Fibroblast of lung (primary cell): Measurements from ENCODE around the gene NPHP4. TPM values are rescaled to one million over a fixed set of nuclear protein-coding genes. Genes with fewer than 3 reads are reported as not detected.

Source experiments
- DNase-seq, 2 donors: peaks; one replicate each; pipeline versions ENCODE4 v3.0.0 to v3.0.0-alpha.2; 2010; ENCODE audit warnings: low read depth in 2 of 2
- H2AFZ ChIP-seq: 2 replicates; pipeline ENCODE4 v1.5.1; 2012; ENCODE audit warnings: low read length, control low read depth, inconsistent platforms
- H3K27ac ChIP-seq: 2 replicates; pipeline ENCODE4 v1.5.1; 2011; ENCODE audit warnings: low read length, control low read depth; ENCODE audit not compliant: insufficient read depth
- H3K27me3 ChIP-seq: 2 replicates; pipeline ENCODE4 v1.5.1; 2011; ENCODE audit warnings: mild to moderate bottlenecking, low read length; ENCODE audit not compliant: control insufficient read depth, insufficient read depth
- H3K36me3 ChIP-seq: 2 replicates; pipeline ENCODE4 v1.5.1; 2011; ENCODE audit warnings: low read length; ENCODE audit not compliant: control insufficient read depth, insufficient read depth
- H3K4me1 ChIP-seq: 2 replicates; pipeline ENCODE4 v1.5.1; 2011; ENCODE audit warnings: low read length; ENCODE audit not compliant: control insufficient read depth, insufficient read depth; ENCODE audit errors: extremely low read depth
- H3K4me2 ChIP-seq: 2 replicates; pipeline ENCODE4 v1.5.1; 2011; ENCODE audit warnings: low read length, control low read depth; ENCODE audit not compliant: insufficient read depth; ENCODE audit errors: extremely low read depth
- H3K4me3 ChIP-seq, 4 experiments: fragments of 200-600 bp in 1 of 4; sonication (generic) in 1 of 4; replicated peaks in 1 of 4; 2 replicates each; pipeline ENCODE4 v1.5.1; 2011 to 2016; ENCODE audit warnings: low read length in 4 of 4, low read depth in 3 of 4, mild to moderate bottlenecking in 3 of 4, control low read depth in 2 of 4, inconsistent platforms in 1 of 4, mixed read lengths in 1 of 4; ENCODE audit not compliant: insufficient read depth in 1 of 4; ENCODE audit errors: control extremely low read depth in 1 of 4
- H3K79me2 ChIP-seq: 2 replicates; pipeline ENCODE4 v1.5.1; 2012; ENCODE audit warnings: mild to moderate bottlenecking, low read length, inconsistent platforms; ENCODE audit not compliant: control insufficient read depth, insufficient read depth
- H3K9ac ChIP-seq: 2 replicates; pipeline ENCODE4 v1.5.1; 2011; ENCODE audit warnings: mild to moderate bottlenecking, low read length, control low read depth; ENCODE audit not compliant: insufficient read depth
- H3K9me3 ChIP-seq: 2 replicates; pipeline ENCODE4 v1.5.1; 2012; ENCODE audit warnings: low read depth, low read length; ENCODE audit not compliant: control insufficient read depth, insufficient read depth
- H4K20me1 ChIP-seq: 2 replicates; pipeline ENCODE4 v1.5.1; 2011; ENCODE audit warnings: low read length; ENCODE audit not compliant: control insufficient read depth, insufficient read depth; ENCODE audit errors: extremely low read depth
- EZH2 ChIP-seq: IDR thresholded peaks from 2 replicates; pipeline ENCODE4 v1.5.1; 2012; ENCODE audit warnings: low read length, control low read depth, mild to moderate bottlenecking; ENCODE audit errors: missing control alignments
- polyA plus RNA-seq, 2 donors: library from polyadenylated mRNA; depleted of rRNA in 1 of 2; stranded (reverse) in 1 of 2; unstranded in 1 of 2; fragments of >200 nt; gene quantifications; 2 replicates each; pipeline ENCODE4 v1.2.1, GENCODE V29; 2011 to 2012; ENCODE audit warnings: missing spikeins in 1 of 2
- total RNA-seq: library from RNA; depleted of rRNA; stranded (reverse); fragments of >200 nt; gene quantifications from 2 replicates; pipeline ENCODE4 v1.2.1, GENCODE V29; 2014
- TF ChIP-seq, protein P1 (sequence below), 2 donors: IDR thresholded peaks in 1 of 2; conservative IDR thresholded peaks in 1 of 2; 1 replicate in 1 of 2; 2 replicates in 1 of 2; pipeline ENCODE4 v1.5.1; 2011 to 2012; ENCODE audit warnings: low read length in 2 of 2, control low read depth in 1 of 2, inconsistent platforms in 1 of 2, low read depth in 1 of 2, mild to moderate bottlenecking in 1 of 2

Gene NPHP4
- total and polyA plus RNA-seq, 2 donors (not counting 1 experiment from before 2014, with no cell fraction given): 1.5 to 4.0 TPM

DNA sequence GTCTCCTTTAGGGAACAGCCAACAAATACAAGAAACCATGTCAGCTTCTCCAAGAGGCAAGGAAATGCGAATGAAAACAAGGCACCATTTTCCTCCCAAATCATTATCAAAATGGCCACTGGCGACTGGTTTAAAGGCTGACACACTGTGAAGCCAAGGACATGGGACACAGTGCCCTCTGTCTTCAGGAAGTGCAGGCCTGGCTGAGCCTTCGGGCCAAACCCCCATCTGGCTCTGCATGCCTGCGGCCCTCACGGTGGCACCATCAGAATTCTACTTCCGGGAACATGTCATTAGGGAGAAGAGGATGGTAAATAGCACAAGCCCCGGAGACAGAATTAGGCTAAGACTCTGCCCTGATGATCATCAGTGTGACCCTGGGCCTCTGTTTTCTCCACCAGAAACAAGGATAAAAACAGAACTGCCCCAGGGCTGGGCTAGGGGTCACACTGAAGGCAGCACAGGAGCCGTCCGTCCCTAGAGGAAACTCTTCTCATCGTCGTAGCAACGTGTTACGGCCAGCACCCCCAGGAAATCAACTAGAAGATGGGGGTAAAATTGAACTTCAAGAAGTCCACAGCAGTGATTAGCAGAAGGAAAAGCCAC is 103.5 kb downstream of the NPHP4 start:
- Histone ChIP-seq H3K9me3 (no peaks in the 10 kb centered on the region), H3K4me3 (no peak overlapping the region), H3K27ac (no peak overlapping the region), H2AFZ (no peak overlapping the region), H3K4me1 (no peaks in the 10 kb centered on the region), H3K79me2 (no peaks in the 10 kb centered on the region), H3K9ac (no peak overlapping the region), H3K36me3 (no peaks in the 10 kb centered on the region), H4K20me1 (no peaks in the 10 kb centered on the region), H3K27me3 (no peaks in the 10 kb centered on the region), H3K4me2 (no peak overlapping the region)
- DNase-seq: no peak
- TF ChIP-seq EZH2: no peak

- Histone ChIP-seq H3K4me1 (no peaks in the 10 kb centered on the region), H3K79me2 (no peaks in the 10 kb centered on the region), H3K9ac (no peak overlapping the region), H3K4me2 (no peak overlapping the region), H3K36me3 (no peaks in the 10 kb centered on the region), H3K27ac (no peak overlapping the region), H3K27me3 (no peaks in the 10 kb centered on the region), H3K4me3 (no peak overlapping the region), H4K20me1 (no peaks in the 10 kb centered on the region), H3K9me3 (no peaks in the 10 kb centered on the region), H2AFZ (no peak overlapping the region)
- TF ChIP-seq, protein P1, sequence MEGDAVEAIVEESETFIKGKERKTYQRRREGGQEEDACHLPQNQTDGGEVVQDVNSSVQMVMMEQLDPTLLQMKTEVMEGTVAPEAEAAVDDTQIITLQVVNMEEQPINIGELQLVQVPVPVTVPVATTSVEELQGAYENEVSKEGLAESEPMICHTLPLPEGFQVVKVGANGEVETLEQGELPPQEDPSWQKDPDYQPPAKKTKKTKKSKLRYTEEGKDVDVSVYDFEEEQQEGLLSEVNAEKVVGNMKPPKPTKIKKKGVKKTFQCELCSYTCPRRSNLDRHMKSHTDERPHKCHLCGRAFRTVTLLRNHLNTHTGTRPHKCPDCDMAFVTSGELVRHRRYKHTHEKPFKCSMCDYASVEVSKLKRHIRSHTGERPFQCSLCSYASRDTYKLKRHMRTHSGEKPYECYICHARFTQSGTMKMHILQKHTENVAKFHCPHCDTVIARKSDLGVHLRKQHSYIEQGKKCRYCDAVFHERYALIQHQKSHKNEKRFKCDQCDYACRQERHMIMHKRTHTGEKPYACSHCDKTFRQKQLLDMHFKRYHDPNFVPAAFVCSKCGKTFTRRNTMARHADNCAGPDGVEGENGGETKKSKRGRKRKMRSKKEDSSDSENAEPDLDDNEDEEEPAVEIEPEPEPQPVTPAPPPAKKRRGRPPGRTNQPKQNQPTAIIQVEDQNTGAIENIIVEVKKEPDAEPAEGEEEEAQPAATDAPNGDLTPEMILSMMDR (conservative IDR thresholded peaks at IDR 0.05 in 1 of 2, IDR thresholded peaks at IDR 0.05 in 1 of 2; ENCODE audit: low read depth in 1 of 2, low read length in 2 of 2): no peak
- TF ChIP-seq EZH2: no peak
- DNase-seq: no peak
These were observed 104.3 kb downstream of the NPHP4 start for GRCh38 chr1:5887971-5888361.

GRCh38 chr1:5887349-5887970 is 104.8 kb downstream of the NPHP4 start:
- Histone ChIP-seq H3K4me3 (no peak overlapping the region), H3K9ac (no peak overlapping the region), H3K27ac (no peak overlapping the region), H2AFZ (no peak overlapping the region), H3K4me1 (no peaks in the 10 kb centered on the region), H4K20me1 (no peaks in the 10 kb centered on the region), H3K36me3 (no peaks in the 10 kb centered on the region), H3K79me2 (no peaks in the 10 kb centered on the region), H3K9me3 (no peaks in the 10 kb centered on the region), H3K4me2 (no peak overlapping the region), H3K27me3 (no peaks in the 10 kb centered on the region)
- DNase-seq: no peak
- TF ChIP-seq EZH2: no peak
- TF ChIP-seq, protein P1 (conservative IDR thresholded peaks at IDR 0.05 in 1 of 2, IDR thresholded peaks at IDR 0.05 in 1 of 2; ENCODE audit: low read depth in 1 of 2, low read length in 2 of 2): no peak
